GM10847 (cell line): ENCODE measurements around the gene PROX1.

Experiments
- POLR2A ChIP-seq: IDR thresholded peaks from 2 replicates; pipeline ENCODE4 v1.6.1; 2011; ENCODE audit not compliant: insufficient read length; ENCODE audit errors: extremely low read depth

The PROX1 gene

DNA sequence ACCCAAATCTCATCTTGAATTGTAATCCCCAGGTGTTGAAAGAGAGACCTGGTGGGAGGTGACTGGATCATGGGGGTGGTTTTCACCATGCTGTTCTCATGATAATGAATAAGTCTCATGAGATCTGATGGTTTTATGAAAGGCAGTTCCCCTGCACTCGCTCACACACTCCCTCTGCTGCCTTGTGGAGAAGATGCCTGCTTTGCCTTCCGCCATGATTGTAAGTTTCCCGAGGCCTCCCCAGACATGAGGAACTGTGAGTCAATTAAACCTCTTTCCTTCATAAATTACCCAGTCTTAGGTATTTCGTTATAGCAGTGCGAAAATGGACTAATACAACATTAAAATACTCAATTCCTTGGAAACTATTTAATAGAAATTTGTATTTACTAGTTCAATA is 99.2 kb downstream of the PROX1 start:
- no peak for TF ChIP-seq POLR2A
